GM18868 (cell line): Measurements from ENCODE around the gene PURA.

Experiments used
- ATAC-seq: cut with Tn5 transposase; IDR thresholded peaks from one replicate; pipeline ENCODE4 v1.9.1; 2021; ENCODE audit warnings: mild to moderate bottlenecking, moderate library complexity; ENCODE audit not compliant: unreplicated experiment

PURA gene

GRCh38 chr5:140113699-140114263 lies at the start of gene PURA:
PURA (plus strand) TSS chr5:140114109; CDS start chr5:140114182, 73 bp downstream.
- peak; percentile 88 for ATAC-seq

- no peak for ATAC-seq
Observed at GRCh38 chr5:140072812-140073211, 41.1 kb upstream of the PURA start.

GRCh38 chr5:140073296-140073695 lies 40.6 kb upstream of the PURA start:
- no peak for ATAC-seq

- no peak for ATAC-seq
Observed at GRCh38 chr5:140075371-140075770, 38.5 kb upstream of the PURA start.

- no peak for ATAC-seq
Observed at GRCh38 chr5:140076142-140076541, 37.8 kb upstream of the PURA start.

- no peak for ATAC-seq
Observed at GRCh38 chr5:140076788-140077187, 37.1 kb upstream of the PURA start.

- ATAC-seq, result no peak
Observed at GRCh38 chr5:140083120-140083519, 30.8 kb upstream of the PURA start.

- no peak for ATAC-seq
Observed at GRCh38 chr5:140083650-140084049, 30.3 kb upstream of the PURA start.

- no peak for ATAC-seq
Observed at GRCh38 chr5:140084541-140084940, 29.4 kb upstream of the PURA start.

- no peak for ATAC-seq
Observed at GRCh38 chr5:140090251-140090650, 23.7 kb upstream of the PURA start.

GRCh38 chr5:140093179-140093578 lies 20.7 kb upstream of the PURA start:
- ATAC-seq, result no peak

GRCh38 chr5:140093866-140094265 lies 20.0 kb upstream of the PURA start:
- no peak for ATAC-seq

- ATAC-seq, result no peak
Observed at GRCh38 chr5:140094889-140095288, 19.0 kb upstream of the PURA start.

GRCh38 chr5:140101179-140101578 lies 12.7 kb upstream of the PURA start:
- no peak for ATAC-seq

- ATAC-seq, result no peak
Observed at GRCh38 chr5:140103154-140103553, 10.8 kb upstream of the PURA start.

- no peak for ATAC-seq
Observed at GRCh38 chr5:140104100-140104499, 9.8 kb upstream of the PURA start.

- ATAC-seq, result no peak
Observed at GRCh38 chr5:140106101-140106500, 7.8 kb upstream of the PURA start.

GRCh38 chr5:140106805-140107311 lies 7.1 kb upstream of the PURA start:
- ATAC-seq, result no peak

- peak; percentile 89 for ATAC-seq
Observed at GRCh38 chr5:140107312-140108092, 6.4 kb upstream of the PURA start.

GRCh38 chr5:140108093-140109017 lies 5.6 kb upstream of the PURA start:
- no peak for ATAC-seq

GRCh38 chr5:140109018-140109758 lies 4.7 kb upstream of the PURA start:
- ATAC-seq, result no peak
